Activated CD4-positive, alpha-beta T cell treated with anti-CD3 and anti-CD28 coated beads, Interleukin-2, amount 10 ng/mL, durations not matched to agents 7 days and 5 days (primary cell): Measurements from ENCODE around the gene ATP6V1B1. TPM values are rescaled to one million over a fixed set of nuclear protein-coding genes. Genes with fewer than 3 reads are reported as not detected.
"Not testable (repeated sequence)": the region's sequence is repeated elsewhere in the genome, so short reads cannot be mapped to it uniquely, and the experiment has no call there.

Source experiments
- CTCF ChIA-PET: fragments of 350-600 bp; sonication (Branson Sonifier 250); formaldehyde crosslinking; loops from one replicate; lab custom pipeline; 2021; ENCODE audit warnings: antibody characterized with exemption; lab: Charles Lee
- POLR2A ChIA-PET: fragments of 350-600 bp; sonication (Branson Sonifier 250); formaldehyde crosslinking; loops from one replicate; lab custom pipeline; 2021; ENCODE audit warnings: antibody characterized with exemption; lab: Charles Lee
- DNase-seq: peaks from one replicate; pipeline ENCODE4 v3.0.0-alpha.2; 2020
- H3K27ac Mint-ChIP-seq: one replicate; pipeline ENCODE4 v1.8.0; 2021; ENCODE audit warnings: mild to moderate bottlenecking, moderate library complexity, mixed read lengths
- H3K27me3 Mint-ChIP-seq: one replicate; pipeline ENCODE4 v1.8.0; 2021; ENCODE audit warnings: mixed read lengths
- H3K36me3 Mint-ChIP-seq: one replicate; pipeline ENCODE4 v1.8.0; 2021; ENCODE audit warnings: low read depth, mixed read lengths
- H3K4me1 Mint-ChIP-seq: one replicate; pipeline ENCODE4 v1.8.0; 2021; ENCODE audit warnings: mixed read lengths
- H3K4me3 Mint-ChIP-seq: one replicate; pipeline ENCODE4 v1.8.0; 2021; ENCODE audit warnings: mild to moderate bottlenecking, moderate library complexity, mixed read lengths
- H3K9me3 Mint-ChIP-seq: one replicate; pipeline ENCODE4 v1.8.0; 2021; ENCODE audit warnings: mixed read lengths
- total RNA-seq, 2 experiments: library from RNA; stranded (reverse); gene quantifications; one replicate each; pipeline ENCODE4 v1.2.3, GENCODE V29; 2021

The ATP6V1B1 gene
- total RNA-seq, 2 experiments from 2014 or later: not detected

- H3K4me1 Mint-ChIP-seq: peaks cover 3% of the 10 kb centered on the region
- CTCF ChIA-PET: interaction anchor here (1.5 kb wide), 1 partner anchor 58 kb away, joined by 4 read pairs; no protein-coding TSS in a partner anchor
- POLR2A ChIA-PET: no interaction called here
- H3K27ac Mint-ChIP-seq: no peak overlapping the region
- no peak overlapping the region for H3K4me3 Mint-ChIP-seq
- no peaks in the 10 kb centered on the region for H3K36me3 Mint-ChIP-seq
- H3K27me3 Mint-ChIP-seq: no peaks in the 10 kb centered on the region
- DNase-seq: no peak
- H3K9me3 Mint-ChIP-seq: no peaks in the 10 kb centered on the region
Observed at GRCh38 chr2:71006323-71006722, 70.6 kb downstream of the ATP6V1B1 start.

GRCh38 chr2:71006955-71007799, 71.5 kb downstream of the ATP6V1B1 start:
- CTCF ChIA-PET: interaction anchor here (1.3 to 1.5 kb wide), 2 partner anchors 23 to 59 kb away, joined by 4 read pairs; no protein-coding TSS in a partner anchor
- H3K36me3 Mint-ChIP-seq: no peaks in the 10 kb centered on the region

GRCh38 chr2:71008342-71008741, 72.6 kb downstream of the ATP6V1B1 start:
- Mint-ChIP-seq H3K4me1 (no peaks in the 10 kb centered on the region), H3K4me3 (no peak overlapping the region), H3K27me3 (peaks cover 4% of the 10 kb centered on the region), H3K27ac (no peak overlapping the region), H3K9me3 (no peaks in the 10 kb centered on the region), H3K36me3 (no peaks in the 10 kb centered on the region)
- ChIA-PET POLR2A (no interaction called here), CTCF (interaction anchor here (0.9 kb wide), 1 partner anchor 10 kb away, joined by 3 read pairs; no protein-coding TSS in a partner anchor)
- DNase-seq: no peak

More at GRCh38 chr2:71006955-71007799, 71.5 kb downstream of the ATP6V1B1 start:
- no peak overlapping the region for H3K27ac Mint-ChIP-seq
- DNase-seq: no peak
- H3K4me1 Mint-ChIP-seq: no peaks in the 10 kb centered on the region
- H3K9me3 Mint-ChIP-seq: no peaks in the 10 kb centered on the region
- POLR2A ChIA-PET: no interaction called here
- no peak overlapping the region for H3K4me3 Mint-ChIP-seq
- H3K27me3 Mint-ChIP-seq: peaks cover 4% of the 10 kb centered on the region

GRCh38 chr2:71011786-71012185, 76.1 kb downstream of the ATP6V1B1 start:
- DNase-seq, H3K27ac Mint-ChIP-seq, H3K4me1 Mint-ChIP-seq, H3K36me3 Mint-ChIP-seq, H3K4me3 Mint-ChIP-seq, POLR2A ChIA-PET, H3K27me3 Mint-ChIP-seq, H3K9me3 Mint-ChIP-seq: not testable (repeated sequence)
- CTCF ChIA-PET: interaction anchor here (0.6 kb wide), 1 partner anchor 81 kb away, joined by 3 read pairs; no protein-coding TSS in a partner anchor

Other genes with a start within 250 kb of the ATP6V1B1 start
- 10 to 100 TPM; 16.8 to 19.5 TPM for gene ADD2, start 167.7 kb upstream of the ATP6V1B1 start, total RNA-seq
- not detected for gene FIGLA, start 145.3 kb upstream of the ATP6V1B1 start, total RNA-seq
- gene CLEC4F, start 115.3 kb upstream of the ATP6V1B1 start, total RNA-seq: not detected
- not detected for gene CD207, start 100.1 kb upstream of the ATP6V1B1 start, total RNA-seq
- not detected for gene VAX2, start 35.3 kb upstream of the ATP6V1B1 start, total RNA-seq
- gene ANKRD53, start 42.7 kb downstream of the ATP6V1B1 start, total RNA-seq: under 1 TPM in 1 of 2 experiments, not detected in 1; 0.50 TPM
- gene TEX261, start 59.0 kb downstream of the ATP6V1B1 start, total RNA-seq: 10 to 100 TPM; 58.2 to 69.0 TPM
- 10 to 100 TPM; 81.1 to 83.6 TPM for gene NAGK, start 132.7 kb downstream of the ATP6V1B1 start, total RNA-seq
- gene MCEE, start 194.3 kb downstream of the ATP6V1B1 start, total RNA-seq: 10 to 100 TPM; 13.5 to 15.3 TPM
- gene MPHOSPH10, start 194.7 kb downstream of the ATP6V1B1 start, total RNA-seq: 10 to 100 TPM; 36.4 to 44.1 TPM